Lower leg skin (tissue), 3 donors: Measurements from ENCODE around the gene SUFU.

Experiments used
- POLR2A ChIP-seq, 2 donors: fragments of 450-650 bp; IDR thresholded peaks; one replicate each; pipeline ENCODE4 v1.6.1; 2016 to 2017; ENCODE audit warnings: antibody characterized with exemption in 2 of 2, mild to moderate bottlenecking in 1 of 2, moderate library complexity in 1 of 2
- TF ChIP-seq, protein P1 (sequence below), 3 donors: fragments of 450-650 bp; IDR thresholded peaks; one replicate each; pipeline ENCODE4 v1.5.1; 2016; ENCODE audit warnings: antibody characterized with exemption in 3 of 3, mild to moderate bottlenecking in 3 of 3, moderate library complexity in 2 of 3

DNA sequence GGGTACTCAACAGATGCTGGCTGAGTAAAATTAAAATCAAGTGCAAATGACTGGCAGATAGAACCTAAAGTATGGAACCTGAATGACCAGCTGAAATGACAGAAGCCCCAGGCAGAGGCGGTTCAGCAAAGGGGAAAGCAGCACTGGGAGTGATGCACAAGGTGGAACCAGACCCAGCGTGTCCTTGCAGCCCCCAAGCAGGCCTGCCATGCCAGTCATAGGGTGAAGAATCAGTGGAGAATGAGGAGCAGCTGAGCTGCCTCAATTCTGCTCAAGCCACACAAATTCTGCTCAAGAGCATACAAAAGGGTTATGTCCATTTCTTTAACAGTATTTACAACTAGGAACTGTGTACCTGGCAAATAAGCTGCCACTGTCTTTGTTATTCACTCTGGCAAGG lies 10.0 kb upstream of the SUFU start:
- TF ChIP-seq, protein P1, sequence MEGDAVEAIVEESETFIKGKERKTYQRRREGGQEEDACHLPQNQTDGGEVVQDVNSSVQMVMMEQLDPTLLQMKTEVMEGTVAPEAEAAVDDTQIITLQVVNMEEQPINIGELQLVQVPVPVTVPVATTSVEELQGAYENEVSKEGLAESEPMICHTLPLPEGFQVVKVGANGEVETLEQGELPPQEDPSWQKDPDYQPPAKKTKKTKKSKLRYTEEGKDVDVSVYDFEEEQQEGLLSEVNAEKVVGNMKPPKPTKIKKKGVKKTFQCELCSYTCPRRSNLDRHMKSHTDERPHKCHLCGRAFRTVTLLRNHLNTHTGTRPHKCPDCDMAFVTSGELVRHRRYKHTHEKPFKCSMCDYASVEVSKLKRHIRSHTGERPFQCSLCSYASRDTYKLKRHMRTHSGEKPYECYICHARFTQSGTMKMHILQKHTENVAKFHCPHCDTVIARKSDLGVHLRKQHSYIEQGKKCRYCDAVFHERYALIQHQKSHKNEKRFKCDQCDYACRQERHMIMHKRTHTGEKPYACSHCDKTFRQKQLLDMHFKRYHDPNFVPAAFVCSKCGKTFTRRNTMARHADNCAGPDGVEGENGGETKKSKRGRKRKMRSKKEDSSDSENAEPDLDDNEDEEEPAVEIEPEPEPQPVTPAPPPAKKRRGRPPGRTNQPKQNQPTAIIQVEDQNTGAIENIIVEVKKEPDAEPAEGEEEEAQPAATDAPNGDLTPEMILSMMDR (IDR thresholded peaks at IDR 0.05): no peak
- TF ChIP-seq POLR2A (IDR thresholded peaks at IDR 0.05): no peak
